Activated CD8-positive, alpha-beta memory T cell treated with anti-CD3 and anti-CD28 coated beads, Interleukin-2, amount 50 U/mL, for 4 hours (primary cell): ENCODE data around the gene UBE2A.

ENCODE experiments used
- DNase-seq: peaks from one replicate; pipeline ENCODE4 v3.0.0-alpha.2; 2020

The UBE2A gene

GRCh38 chrX:119574394-119575266 is at the start of gene UBE2A:
Gene UBE2A (plus strand): TSS chrX:119574563. CDS start chrX:119574712, 149 bp downstream.
- peak; percentile 86 for DNase-seq

DNA sequence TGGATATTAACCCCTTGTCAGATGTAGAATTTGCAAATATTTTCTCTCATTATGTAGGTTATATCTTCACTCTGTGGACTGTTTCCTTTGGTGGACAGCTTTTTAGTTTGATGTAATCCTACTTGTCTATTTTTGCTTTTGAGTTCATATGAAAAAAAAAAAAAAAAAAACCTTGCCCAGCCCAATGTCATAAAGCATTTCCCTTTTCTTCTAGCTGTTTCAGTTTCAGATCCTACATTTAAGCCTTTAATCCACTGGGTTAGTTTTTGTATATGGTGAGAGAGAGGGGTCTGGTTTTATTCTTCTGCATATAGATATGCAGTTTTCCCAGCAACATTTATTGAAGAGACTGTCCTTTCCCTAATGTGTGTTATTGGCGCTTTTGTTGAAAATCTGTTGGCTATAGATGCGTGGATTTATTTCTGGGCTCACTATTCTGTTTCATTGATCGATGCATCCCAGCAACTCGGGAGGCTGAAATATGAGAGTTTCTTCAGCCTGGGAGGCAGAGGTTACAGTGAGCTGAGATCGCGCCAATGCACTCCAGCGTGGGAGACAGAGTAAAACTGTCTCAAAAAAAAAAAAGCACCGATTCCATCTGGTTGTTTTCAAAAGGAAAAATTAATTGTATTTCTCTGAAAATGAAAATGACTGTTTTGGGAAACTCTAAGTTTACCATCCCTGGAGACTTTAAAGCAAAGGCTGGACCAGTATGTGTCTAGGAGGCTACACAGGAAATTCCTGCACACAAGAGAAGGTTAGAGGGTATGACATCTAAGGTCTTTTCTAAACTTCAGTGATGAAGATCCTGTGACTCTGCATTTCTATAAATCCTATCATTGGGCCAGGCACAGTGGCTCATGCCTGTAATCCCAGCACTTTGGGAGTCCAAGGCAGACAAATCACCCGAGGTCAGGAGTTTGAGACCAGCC is 44.8 kb upstream of the UBE2A start:
- DNase-seq = no peak

- DNase-seq = no peak
Observed at GRCh38 chrX:119537487-119537886, 36.9 kb upstream of the UBE2A start.

DNA sequence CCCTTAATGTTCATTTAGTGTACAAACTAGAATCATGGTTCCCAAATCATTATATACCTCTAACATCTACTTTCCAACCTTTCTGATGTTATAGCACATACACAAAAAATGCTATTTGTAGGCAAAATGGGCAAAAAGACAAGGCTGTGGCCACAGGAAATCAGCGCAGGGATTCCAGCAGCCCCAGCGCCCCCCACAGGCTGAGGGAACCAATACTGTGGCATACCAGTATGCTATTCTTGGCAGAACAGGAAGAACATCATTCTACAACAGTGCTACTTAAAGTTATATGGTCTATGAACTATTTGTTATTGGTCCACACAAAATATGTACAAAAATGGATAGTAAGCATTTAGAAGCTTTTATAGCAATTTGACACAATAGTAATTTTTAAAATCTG is 34.5 kb upstream of the UBE2A start:
- no peak for DNase-seq

GRCh38 chrX:119541188-119541587 is 33.2 kb upstream of the UBE2A start:
- no peak for DNase-seq

DNA sequence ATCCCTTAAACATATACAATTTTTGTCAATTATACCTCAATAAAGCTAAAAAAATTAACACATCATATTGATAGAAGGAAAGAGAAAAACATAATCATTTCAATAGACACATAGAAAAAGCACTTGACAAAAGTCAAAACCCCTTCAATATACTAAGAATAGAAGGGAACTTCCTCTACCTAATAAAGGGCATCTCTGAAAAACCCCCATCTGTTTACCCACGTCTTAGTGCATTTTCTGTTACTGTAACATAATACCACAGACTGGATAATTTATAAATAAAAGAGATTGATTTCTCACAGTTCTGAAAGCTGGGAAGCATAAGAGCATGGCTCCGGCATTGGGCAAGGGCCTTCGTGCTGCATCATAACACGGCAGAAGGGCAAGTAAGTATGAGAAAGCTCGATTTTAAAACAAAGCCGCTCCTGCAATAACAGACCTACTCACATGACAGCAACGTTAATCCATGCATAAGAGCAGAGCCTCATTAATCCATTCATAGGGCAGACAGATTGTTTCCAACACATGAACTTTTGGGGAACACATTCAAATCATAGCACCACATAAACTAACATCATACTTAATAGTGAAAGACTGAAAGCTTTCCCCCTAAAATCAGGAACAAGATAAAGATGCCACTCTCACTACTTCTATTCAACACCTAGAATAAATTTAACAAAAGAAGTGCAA is 24.9 kb upstream of the UBE2A start:
- no peak for DNase-seq

- DNase-seq = no peak
Observed at GRCh38 chrX:119552508-119552907, 21.9 kb upstream of the UBE2A start.

- peak; percentile 86 for DNase-seq
Observed at GRCh38 chrX:119565107-119565663, 9.2 kb upstream of the UBE2A start, which contains the start of gene STEEP1. Gene STEEP1 (minus strand): TSS chrX:119565409. CDS start chrX:119565355, 54 bp downstream.

- DNase-seq = no peak
Observed at GRCh38 chrX:119570351-119570835, 4.0 kb upstream of the UBE2A start.

DNA sequence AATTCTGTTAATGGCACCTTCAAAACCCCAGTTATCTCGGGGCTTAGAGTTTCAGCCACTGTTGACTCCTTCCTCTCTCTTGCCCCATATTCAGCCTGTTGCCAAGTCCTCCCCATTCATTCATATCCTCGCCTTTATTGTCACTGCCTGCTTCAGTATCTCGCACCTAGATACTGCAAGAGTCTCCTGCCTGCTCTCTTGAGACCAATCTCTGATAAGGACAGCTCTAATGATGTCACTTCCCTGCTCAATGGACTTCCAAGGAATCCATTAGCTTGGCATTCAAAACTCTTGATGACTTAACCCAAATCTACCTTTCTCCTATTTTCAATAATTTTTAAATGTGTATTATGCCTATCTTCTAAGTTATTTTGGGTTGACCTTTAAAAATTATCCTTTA is 1.1 kb upstream of the UBE2A start:
- DNase-seq = no peak

DNA sequence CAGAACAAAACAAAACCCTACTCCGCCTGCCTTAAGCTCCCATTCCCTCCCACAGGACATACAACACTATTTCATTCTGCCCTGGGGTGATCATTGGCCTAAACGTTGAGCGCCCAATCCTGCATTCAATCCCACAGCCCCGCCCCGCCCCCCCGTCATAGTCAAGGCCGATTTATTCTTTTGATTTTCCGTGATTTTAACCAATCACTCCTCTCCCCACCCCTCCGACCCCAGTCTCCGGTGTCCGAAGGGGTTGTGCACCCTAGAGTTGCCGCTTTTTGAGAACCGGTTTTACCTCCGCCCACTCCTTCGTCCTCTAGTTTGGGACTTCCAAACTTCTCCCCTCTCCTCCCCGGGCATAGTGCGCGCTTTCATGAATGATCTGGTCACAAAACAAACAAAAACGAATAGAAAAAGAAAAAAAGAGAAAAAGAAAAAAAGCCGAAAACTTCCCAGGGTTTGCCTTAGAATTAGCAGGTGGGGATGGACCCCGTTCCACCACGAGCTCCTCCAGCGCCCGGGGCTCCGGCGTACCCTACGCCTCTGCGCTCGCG is 446 bp upstream of the UBE2A start:
- DNase-seq = no peak

DNA sequence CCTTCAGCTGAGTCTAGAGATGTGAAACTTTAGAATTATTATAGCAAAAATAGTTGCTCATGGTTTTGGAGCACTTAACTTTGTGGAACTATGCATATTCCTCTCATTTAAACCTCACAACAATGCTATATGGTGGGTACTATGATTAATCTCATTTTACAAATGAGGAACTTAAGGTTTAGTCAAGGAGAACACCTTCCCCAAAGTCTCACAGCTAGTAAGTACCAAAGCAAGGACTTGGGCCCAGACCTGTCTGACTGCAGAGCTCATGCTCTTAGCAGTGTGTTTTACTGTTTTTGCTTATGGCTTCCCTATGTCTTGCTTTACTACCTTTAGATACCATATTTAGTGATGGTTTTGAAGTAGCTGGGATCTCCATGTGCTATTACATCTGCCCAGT is 5.1 kb downstream of the UBE2A start:
- DNase-seq = no peak

- no peak for DNase-seq
Observed at GRCh38 chrX:119583431-119584059, 9.2 kb downstream of the UBE2A start.

GRCh38 chrX:119589810-119590209 is 15.4 kb downstream of the UBE2A start:
- DNase-seq = no peak

- no peak for DNase-seq
Observed at GRCh38 chrX:119602701-119603255, 28.4 kb downstream of the UBE2A start.

DNA sequence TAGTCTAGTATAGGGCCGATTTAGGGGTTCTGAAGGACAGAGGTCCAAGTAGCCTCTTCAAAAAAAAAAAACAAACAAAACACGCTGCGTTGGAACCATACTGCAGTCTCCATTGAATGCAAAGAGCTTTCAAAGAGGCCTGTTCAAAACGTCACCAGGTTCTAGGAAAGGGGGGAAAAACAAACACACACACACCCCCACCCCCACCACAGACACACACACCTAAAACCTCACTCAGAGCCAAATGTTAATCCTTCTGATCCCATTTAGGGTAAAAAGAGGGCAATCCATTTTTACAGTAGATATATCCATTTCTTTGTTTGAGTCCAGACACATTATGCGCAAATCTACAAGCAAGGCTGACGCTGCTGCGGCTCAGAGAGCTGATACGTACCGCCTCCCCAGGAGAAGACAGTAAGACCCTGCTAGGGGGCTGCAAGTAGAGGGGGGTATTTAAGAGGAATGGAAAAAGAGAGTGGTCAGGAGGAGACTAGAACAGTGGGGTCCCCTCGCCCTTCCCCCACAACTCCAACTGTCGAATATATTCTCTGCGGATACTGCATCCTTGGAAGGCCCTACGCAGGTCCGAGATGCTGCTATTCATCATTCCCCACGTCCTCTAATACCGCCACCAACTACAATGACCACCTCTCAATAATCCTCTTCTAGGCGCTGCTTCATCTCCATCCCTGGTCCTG is 30.6 kb downstream of the UBE2A start:
- DNase-seq = no peak

DNA sequence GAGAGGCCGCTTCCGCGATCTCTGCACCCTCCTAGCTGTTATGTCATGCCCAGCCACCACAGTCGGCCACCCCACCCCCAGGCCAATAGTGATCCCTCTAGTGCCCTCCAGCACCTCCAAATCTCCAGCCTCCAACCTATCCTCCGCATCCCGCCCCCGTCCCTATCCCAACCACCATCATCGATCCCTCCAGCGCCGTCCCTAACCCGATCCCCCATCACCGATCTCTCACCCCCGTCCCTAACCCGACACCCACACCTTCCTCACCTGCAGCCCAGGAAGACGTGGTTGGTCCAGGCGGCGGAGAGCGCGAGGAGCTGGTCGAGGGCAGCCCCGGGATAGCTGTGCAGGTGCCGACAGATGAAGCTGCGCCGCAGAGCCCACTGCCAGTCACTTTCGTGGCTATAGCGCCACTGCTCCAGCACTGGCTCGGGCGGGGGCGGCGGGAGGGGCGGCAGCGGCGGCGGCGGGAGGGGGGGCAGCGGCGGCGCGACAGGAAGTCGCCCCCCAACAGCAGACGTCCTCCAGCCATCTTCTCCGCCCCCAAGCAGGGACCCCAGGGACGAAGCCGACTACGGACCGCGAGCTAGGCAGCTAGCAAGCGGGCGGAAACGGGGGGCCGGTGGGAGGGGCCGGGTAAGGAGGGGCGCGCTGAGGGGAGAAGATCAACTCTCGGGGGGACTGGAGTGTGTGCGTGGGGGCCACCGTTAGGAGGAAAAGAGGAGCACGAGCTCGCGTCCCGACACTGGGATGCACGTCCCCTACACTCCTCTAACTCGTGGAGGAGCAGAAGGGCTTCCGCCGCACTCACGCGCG is 31.3 kb downstream of the UBE2A start:
- peak; percentile 54 for DNase-seq

- peak; percentile 88 for DNase-seq
Observed at GRCh38 chrX:119606280-119607017, 32.1 kb downstream of the UBE2A start, which contains the start of gene NKRF. Gene NKRF (minus strand): TSS chrX:119606424.

GRCh38 chrX:119607018-119607389 is 32.6 kb downstream of the UBE2A start:
- no peak for DNase-seq
